ENCODE data around the gene SP6. TPM values are rescaled to one million over a fixed set of nuclear protein-coding genes. Genes with fewer than 3 reads are reported as not detected.

SP6 gene
- total and polyA plus RNA-seq, 7 donors, result 0.04 to 0.27 (median 0.16) TPM; not detected in 4

- Histone ChIP-seq H3K27me3 (ENCODE audit: insufficient read depth in 3 of 3, low read length in 2 of 3) (peaks cover 0 to 36% (median 6%) of the 10 kb centered on the region in 3 donors), H3K36me3 (ENCODE audit: insufficient read depth in 1 of 2, low read depth in 1 of 2) (no peaks in the 10 kb centered on the region), H3K4me3 (no peak overlapping the region), H3K27ac (no peak overlapping the region), H3K9me3 (no peaks in the 10 kb centered on the region), H3K4me1 (no peaks in the 10 kb centered on the region)
- ATAC-seq (no peak), DNase-seq (no peak)
- intact Hi-C loops (cut with DNase I), result no loop called here
- no peak for TF ChIP-seq CTCF (IDR thresholded peaks at IDR 0.05)
- 76 to 80% (median 79%) methylated on average over 8 of the region's 8 CpGs for WGBS, 3 donors
Measured at GRCh38 chr17:47879776-47880454, 29.0 kb upstream of the SP6 start.

DNA sequence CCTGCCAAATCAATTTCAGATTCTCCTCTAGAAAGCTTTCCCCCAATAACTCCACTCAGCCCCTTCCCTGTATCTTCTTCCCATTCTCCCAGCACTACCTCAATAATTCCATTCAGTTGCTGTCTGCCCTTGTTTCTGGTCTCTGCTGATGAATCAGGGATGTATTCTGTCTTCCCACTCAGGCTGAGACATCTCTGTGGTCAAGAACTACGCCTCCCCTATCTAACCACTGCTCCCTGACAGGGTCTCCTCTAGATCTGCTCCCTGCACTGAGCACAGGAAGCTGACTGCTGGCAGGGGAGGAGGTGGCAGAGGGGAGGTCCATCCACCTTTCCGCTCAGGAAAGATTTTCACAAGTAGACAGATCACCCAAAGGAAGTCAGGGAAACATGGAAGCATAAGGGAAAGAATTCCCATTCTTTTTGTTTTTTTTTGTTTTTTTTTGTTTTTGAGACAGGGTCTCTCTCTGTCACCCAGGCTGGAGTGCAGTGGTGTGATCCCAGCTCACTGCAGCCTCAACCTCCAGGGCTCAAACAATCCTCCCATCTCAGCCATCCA lies 28.1 kb upstream of the SP6 start:
- no peak overlapping the region for H3K4me3 ChIP-seq
- no peak for TF ChIP-seq CTCF (IDR thresholded peaks at IDR 0.05)
- ATAC-seq (no peak), DNase-seq (no peak)
- H3K27ac ChIP-seq, result no peak overlapping the region
- WGBS, 3 donors, result 48 to 62% (median 57%) methylated on average over 2 of the region's 2 CpGs
- H3K9me3 ChIP-seq, result no peaks in the 10 kb centered on the region
- H3K4me1 ChIP-seq, result no peaks in the 10 kb centered on the region
- intact Hi-C loops (cut with DNase I), result no loop called here
- H3K36me3 ChIP-seq (ENCODE audit: insufficient read depth in 1 of 2, low read depth in 1 of 2), result no peaks in the 10 kb centered on the region
- peaks cover 0 to 44% (median 8%) of the 10 kb centered on the region in 3 donors for H3K27me3 ChIP-seq (ENCODE audit: insufficient read depth in 3 of 3, low read length in 2 of 3)

GRCh38 chr17:47878203-47879027 lies 27.5 kb upstream of the SP6 start:
- no peak for ATAC-seq
- no peak for TF ChIP-seq CTCF (IDR thresholded peaks at IDR 0.05)
- no peak for DNase-seq
- Histone ChIP-seq H3K4me3 (no peak overlapping the region), H3K27ac (no peak overlapping the region), H3K27me3 (ENCODE audit: insufficient read depth in 3 of 3, low read length in 2 of 3) (peaks cover 0 to 51% (median 10%) of the 10 kb centered on the region in 3 donors), H3K36me3 (ENCODE audit: insufficient read depth in 1 of 2, low read depth in 1 of 2) (no peaks in the 10 kb centered on the region), H3K4me1 (no peaks in the 10 kb centered on the region), H3K9me3 (no peaks in the 10 kb centered on the region)
- 30 to 37% (median 33%) methylated on average over 9 to 10 of the region's 10 CpGs for WGBS, 3 donors
- intact Hi-C loops (cut with DNase I), result no loop called here

- intact Hi-C loops (cut with DNase I), result no loop called here
- 42 to 57% (median 43%) methylated on average over 6 to 9 of the region's 9 CpGs for WGBS, 3 donors
- ATAC-seq (no peak), DNase-seq (no peak)
- Histone ChIP-seq H3K27me3 (ENCODE audit: insufficient read depth in 3 of 3, low read length in 2 of 3) (peaks cover 0 to 59% (median 13%) of the 10 kb centered on the region in 3 donors), H3K27ac (no peak overlapping the region), H3K4me1 (no peaks in the 10 kb centered on the region), H3K36me3 (ENCODE audit: insufficient read depth in 1 of 2, low read depth in 1 of 2) (no peaks in the 10 kb centered on the region), H3K4me3 (no peak overlapping the region), H3K9me3 (no peaks in the 10 kb centered on the region)
- no peak for TF ChIP-seq CTCF (IDR thresholded peaks at IDR 0.05)
Measured at GRCh38 chr17:47877368-47878034, 26.5 kb upstream of the SP6 start.
